Neural progenitor cell (in vitro differentiated cells): ENCODE results near the gene SF3B2. TPM values are rescaled to one million over a fixed set of nuclear protein-coding genes. Genes with fewer than 3 reads are reported as not detected.

Source experiments
- DNase-seq: peaks from one replicate; pipeline ENCODE4 v3.0.0-alpha.2; 2016; ENCODE audit warnings: low spot score
- H2AFZ ChIP-seq: fragments of 200-600 bp; sonication (generic); replicated peaks from 2 replicates; pipeline ENCODE4 v1.6.1; 2016; ENCODE audit warnings: antibody characterized with exemption
- H3F3A ChIP-seq: fragments of 200-600 bp; sonication (generic); 2 replicates; pipeline ENCODE4 v1.6.1; 2016; ENCODE audit warnings: antibody characterized with exemption, low read depth
- H3K27ac ChIP-seq: fragments of 200-600 bp; sonication (generic); 2 replicates; pipeline ENCODE4 v1.5.1; 2016; ENCODE audit warnings: mild to moderate bottlenecking
- H3K27me3 ChIP-seq: fragments of 200-600 bp; sonication (generic); 2 replicates; pipeline ENCODE4 v1.6.1; 2016; ENCODE audit warnings: mild to moderate bottlenecking, moderate library complexity
- H3K36me3 ChIP-seq: fragments of 200-600 bp; sonication (generic); 2 replicates; pipeline ENCODE4 v1.5.1; 2016
- H3K4me1 ChIP-seq: fragments of 200-600 bp; sonication (generic); 2 replicates; pipeline ENCODE4 v1.6.1; 2016; ENCODE audit warnings: mixed run types
- H3K4me2 ChIP-seq: fragments of 200-600 bp; sonication (generic); 2 replicates; pipeline ENCODE4 v1.6.1; 2016
- H3K4me3 ChIP-seq: fragments of 200-600 bp; sonication (generic); 2 replicates; pipeline ENCODE4 v1.5.1; 2016
- H3K79me2 ChIP-seq: fragments of 200-600 bp; sonication (generic); 2 replicates; pipeline ENCODE4 v1.6.1; 2016; ENCODE audit warnings: low read depth
- H3K9ac ChIP-seq: fragments of 200-600 bp; sonication (generic); 2 replicates; pipeline ENCODE4 v1.6.1; 2016
- H3K9me3 ChIP-seq: fragments of 200-600 bp; sonication (generic); 2 replicates; pipeline ENCODE4 v1.5.1; 2016; ENCODE audit warnings: low read depth
- H4K20me1 ChIP-seq: fragments of 200-600 bp; sonication (generic); 2 replicates; pipeline ENCODE4 v1.6.1; 2016; ENCODE audit warnings: low read depth
- H3K27ac Mint-ChIP-seq: 3 replicates; pipeline ENCODE4 v1.8.0; 2021; ENCODE audit warnings: mixed read lengths
- H3K27me3 Mint-ChIP-seq: 2 replicates; pipeline ENCODE4 v1.8.0; 2022; ENCODE audit warnings: low read depth, mild to moderate bottlenecking, inconsistent platforms, moderate library complexity, mixed read lengths; ENCODE audit not compliant: insufficient read depth
- H3K36me3 Mint-ChIP-seq: 3 replicates; pipeline ENCODE4 v1.8.0; 2021; ENCODE audit warnings: mixed read lengths
- H3K4me1 Mint-ChIP-seq: 3 replicates; pipeline ENCODE4 v1.8.0; 2021; ENCODE audit warnings: mixed read lengths
- H3K4me3 Mint-ChIP-seq: 3 replicates; pipeline ENCODE4 v1.8.0; 2021; ENCODE audit warnings: mild to moderate bottlenecking, moderate library complexity, mixed read lengths
- H3K9me3 Mint-ChIP-seq: 3 replicates; pipeline ENCODE4 v1.8.0; 2020; ENCODE audit warnings: mixed read lengths
- EZH2 ChIP-seq: fragments of 200-600 bp; sonication (generic); IDR thresholded peaks from 2 replicates; pipeline ENCODE4 v1.6.1; 2017; ENCODE audit warnings: antibody characterized with exemption, mild to moderate bottlenecking, moderate library complexity
- EZH2phosphoT487 ChIP-seq: fragments of 200-600 bp; sonication (generic); IDR thresholded peaks from 2 replicates; pipeline ENCODE4 v1.6.1; 2017; ENCODE audit warnings: antibody characterized with exemption
- total RNA-seq: library from RNA; depleted of rRNA; stranded (reverse); fragments of >200 nt; gene quantifications from 2 replicates; pipeline ENCODE4 v1.2.3, GENCODE V29; 2015; ENCODE audit warnings: low replicate concordance
- TF ChIP-seq, protein P1 (sequence below): fragments of 200-600 bp; sonication (generic); IDR thresholded peaks from 2 replicates; pipeline ENCODE4 v1.5.1; 2017; ENCODE audit warnings: antibody characterized with exemption, mild to moderate bottlenecking

The SF3B2 gene
- total RNA-seq, 1 donor from 2014 or later: 198 TPM

DNA sequence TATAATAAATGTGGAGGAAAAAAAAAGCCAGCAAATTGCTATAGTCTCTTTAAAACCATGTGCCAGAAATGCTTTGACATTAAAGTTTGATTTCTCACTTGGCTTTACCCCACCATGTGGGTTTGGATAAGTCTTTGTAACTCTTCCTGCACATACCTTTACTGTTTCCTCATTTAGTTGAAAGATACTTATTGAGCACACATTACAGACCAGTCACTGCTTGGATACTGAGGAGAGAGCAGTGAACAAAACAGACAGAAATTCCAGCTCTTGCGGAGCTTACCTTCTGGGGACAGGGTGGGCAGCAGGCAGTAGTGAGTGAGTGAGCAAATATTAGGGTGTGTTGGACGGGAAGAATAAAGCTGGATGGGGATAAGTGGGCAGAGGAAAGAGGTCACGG, 31.6 kb downstream of the SF3B2 start:
- no peak overlapping the region for H3K27ac Mint-ChIP-seq
- H3K4me2 ChIP-seq: no peak overlapping the region
- H3K27me3 ChIP-seq: no peaks in the 10 kb centered on the region
- no peak overlapping the region for H2AFZ ChIP-seq
- H3K4me3 ChIP-seq: no peak overlapping the region
- H3K9me3 Mint-ChIP-seq: no peaks in the 10 kb centered on the region
- H3K9me3 ChIP-seq: no peaks in the 10 kb centered on the region
- H3K4me1 Mint-ChIP-seq: peaks cover 15% of the 10 kb centered on the region
- H3K27ac ChIP-seq: no peak overlapping the region
- peaks cover 6% of the 10 kb centered on the region for H4K20me1 ChIP-seq
- H3K79me2 ChIP-seq: no peaks in the 10 kb centered on the region
- no peak overlapping the region for H3K9ac ChIP-seq
- no peaks in the 10 kb centered on the region for H3K4me1 ChIP-seq
- TF ChIP-seq, protein P1, sequence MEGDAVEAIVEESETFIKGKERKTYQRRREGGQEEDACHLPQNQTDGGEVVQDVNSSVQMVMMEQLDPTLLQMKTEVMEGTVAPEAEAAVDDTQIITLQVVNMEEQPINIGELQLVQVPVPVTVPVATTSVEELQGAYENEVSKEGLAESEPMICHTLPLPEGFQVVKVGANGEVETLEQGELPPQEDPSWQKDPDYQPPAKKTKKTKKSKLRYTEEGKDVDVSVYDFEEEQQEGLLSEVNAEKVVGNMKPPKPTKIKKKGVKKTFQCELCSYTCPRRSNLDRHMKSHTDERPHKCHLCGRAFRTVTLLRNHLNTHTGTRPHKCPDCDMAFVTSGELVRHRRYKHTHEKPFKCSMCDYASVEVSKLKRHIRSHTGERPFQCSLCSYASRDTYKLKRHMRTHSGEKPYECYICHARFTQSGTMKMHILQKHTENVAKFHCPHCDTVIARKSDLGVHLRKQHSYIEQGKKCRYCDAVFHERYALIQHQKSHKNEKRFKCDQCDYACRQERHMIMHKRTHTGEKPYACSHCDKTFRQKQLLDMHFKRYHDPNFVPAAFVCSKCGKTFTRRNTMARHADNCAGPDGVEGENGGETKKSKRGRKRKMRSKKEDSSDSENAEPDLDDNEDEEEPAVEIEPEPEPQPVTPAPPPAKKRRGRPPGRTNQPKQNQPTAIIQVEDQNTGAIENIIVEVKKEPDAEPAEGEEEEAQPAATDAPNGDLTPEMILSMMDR: no peak
- TF ChIP-seq EZH2 (no peak), EZH2phosphoT487 (no peak)
- H3K4me3 Mint-ChIP-seq: no peak overlapping the region
- no peaks in the 10 kb centered on the region for H3K27me3 Mint-ChIP-seq
- DNase-seq: no peak
- H3K36me3 Mint-ChIP-seq: no peaks in the 10 kb centered on the region
- H3F3A ChIP-seq: no peaks in the 10 kb centered on the region
- H3K36me3 ChIP-seq: no peaks in the 10 kb centered on the region

DNA sequence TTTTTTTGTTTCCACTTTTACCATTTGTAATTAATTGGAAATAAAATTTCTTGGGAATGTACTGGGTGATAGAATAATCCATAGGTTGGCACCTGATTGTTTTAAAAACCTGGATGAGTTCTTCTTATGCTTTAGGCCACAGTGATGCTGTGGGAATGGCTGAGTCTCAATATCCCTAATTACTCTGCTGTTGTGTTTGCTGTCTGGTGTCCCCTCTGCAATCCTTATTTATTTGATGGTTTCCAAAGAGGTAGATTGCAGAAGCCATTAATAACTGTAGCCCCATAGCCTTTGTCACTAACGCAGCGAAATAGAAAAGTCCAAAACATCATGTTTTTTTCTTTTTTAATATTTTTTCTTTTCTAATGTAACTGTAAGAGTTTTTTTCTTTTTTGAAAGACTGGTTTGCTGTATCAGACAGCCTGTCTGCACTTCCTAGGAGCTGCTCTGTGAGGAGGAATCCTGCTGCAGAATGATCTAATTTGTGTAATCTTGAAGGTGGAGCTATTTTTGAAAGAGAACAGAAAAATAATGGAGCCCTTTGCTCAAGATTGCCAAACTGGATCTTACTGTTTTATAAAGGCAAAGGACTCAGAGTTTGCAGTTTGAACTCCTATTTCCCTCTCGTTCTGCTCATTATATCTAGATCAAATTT, 32.8 kb downstream of the SF3B2 start:
- Histone ChIP-seq H3K4me2 (no peak overlapping the region), H3K79me2 (no peaks in the 10 kb centered on the region), H3K4me1 (no peaks in the 10 kb centered on the region), H3K36me3 (no peaks in the 10 kb centered on the region), H2AFZ (no peak overlapping the region), H3K27ac (no peak overlapping the region), H3K27me3 (no peaks in the 10 kb centered on the region), H3K9me3 (no peaks in the 10 kb centered on the region), H3K9ac (no peak overlapping the region), H4K20me1 (peaks cover 6% of the 10 kb centered on the region), H3K4me3 (no peak overlapping the region), H3F3A (no peaks in the 10 kb centered on the region)
- no peaks in the 10 kb centered on the region for H3K27me3 Mint-ChIP-seq
- H3K4me1 Mint-ChIP-seq: peaks cover 15% of the 10 kb centered on the region
- no peak overlapping the region for H3K27ac Mint-ChIP-seq
- no peak for TF ChIP-seq EZH2
- TF ChIP-seq, protein P1: no peak
- TF ChIP-seq EZH2phosphoT487: no peak
- no peaks in the 10 kb centered on the region for H3K9me3 Mint-ChIP-seq
- no peaks in the 10 kb centered on the region for H3K36me3 Mint-ChIP-seq
- H3K4me3 Mint-ChIP-seq: no peak overlapping the region
- no peak for DNase-seq

DNA sequence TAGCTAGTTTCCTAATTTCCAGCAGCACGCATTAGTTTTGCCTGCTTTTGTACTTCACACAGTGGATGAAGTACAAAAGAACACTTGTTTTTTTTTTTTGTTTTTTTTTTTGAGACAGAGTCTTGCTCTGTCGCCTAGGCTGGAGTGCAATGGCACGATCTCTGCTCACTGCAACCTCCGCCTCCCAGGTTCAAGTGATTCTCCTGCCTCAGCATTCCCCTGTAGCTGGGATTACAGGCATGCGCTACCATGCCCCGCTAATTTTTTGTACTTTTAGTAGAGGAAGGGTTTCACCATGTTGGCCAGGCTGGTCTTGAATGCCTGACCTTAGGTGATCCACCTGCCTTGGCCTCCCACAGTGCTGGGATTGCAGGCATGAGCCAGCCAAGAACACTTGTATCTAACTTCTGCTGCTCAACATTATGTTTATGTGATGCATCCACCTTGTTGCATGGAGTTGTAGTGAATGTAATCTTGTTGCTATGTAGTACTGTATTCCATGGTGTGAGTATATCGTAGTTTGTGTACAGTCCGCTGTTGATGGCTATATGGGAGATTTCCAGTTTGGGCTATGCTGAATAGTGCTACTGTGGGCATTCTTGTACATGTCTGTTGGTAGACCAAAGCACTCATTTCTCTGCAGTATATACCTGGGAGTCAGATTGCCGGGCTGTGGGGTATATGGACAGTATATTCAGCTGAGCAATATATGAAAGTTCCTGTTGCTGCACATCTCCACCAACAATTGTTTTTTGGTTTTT, 35.2 kb downstream of the SF3B2 start:
- TF ChIP-seq EZH2 (no peak), EZH2phosphoT487 (no peak)
- TF ChIP-seq, protein P1: no peak
- no peak overlapping the region for H3K4me2 ChIP-seq
- no peaks in the 10 kb centered on the region for H3K79me2 ChIP-seq
- no peak for DNase-seq
- H3K27ac Mint-ChIP-seq: no peak overlapping the region
- H3K4me3 ChIP-seq: no peak overlapping the region
- H3F3A ChIP-seq: no peaks in the 10 kb centered on the region
- no peaks in the 10 kb centered on the region for H3K36me3 ChIP-seq
- peaks cover 15% of the 10 kb centered on the region for H3K4me1 Mint-ChIP-seq
- peaks cover 2% of the 10 kb centered on the region for H3K36me3 Mint-ChIP-seq
- no peak overlapping the region for H3K27ac ChIP-seq
- peaks cover 6% of the 10 kb centered on the region for H4K20me1 ChIP-seq
- H3K9me3 ChIP-seq: no peaks in the 10 kb centered on the region
- no peaks in the 10 kb centered on the region for H3K27me3 ChIP-seq
- no peaks in the 10 kb centered on the region for H3K9me3 Mint-ChIP-seq
- no peak overlapping the region for H3K9ac ChIP-seq
- H3K4me1 ChIP-seq: no peaks in the 10 kb centered on the region
- H3K4me3 Mint-ChIP-seq: no peak overlapping the region
- no peak overlapping the region for H2AFZ ChIP-seq
- H3K27me3 Mint-ChIP-seq: no peaks in the 10 kb centered on the region
